ENCODE data around the gene FIGNL1.

GRCh38 chr7:50474382-50475160 is 24.4 kb upstream of the FIGNL1 start:
- TF ChIP-seq POLR2AphosphoS5 (IDR thresholded peaks at IDR 0.05; ENCODE audit: low read depth, low read length) (no peak), SPI1 (IDR thresholded peaks at IDR 0.05; ENCODE audit: low read depth, low read length) (no peak), POLR2A (IDR thresholded peaks at IDR 0.05; ENCODE audit: low read depth, low read length) (no peak)
